GM19372 (cell line): ENCODE data around the gene CARD9.

Experiments
- ATAC-seq: cut with Tn5 transposase; IDR thresholded peaks from one replicate; pipeline ENCODE4 v1.9.1; 2021; ENCODE audit warnings: mild to moderate bottlenecking, low read depth, moderate library complexity; ENCODE audit not compliant: unreplicated experiment

CARD9 gene

DNA sequence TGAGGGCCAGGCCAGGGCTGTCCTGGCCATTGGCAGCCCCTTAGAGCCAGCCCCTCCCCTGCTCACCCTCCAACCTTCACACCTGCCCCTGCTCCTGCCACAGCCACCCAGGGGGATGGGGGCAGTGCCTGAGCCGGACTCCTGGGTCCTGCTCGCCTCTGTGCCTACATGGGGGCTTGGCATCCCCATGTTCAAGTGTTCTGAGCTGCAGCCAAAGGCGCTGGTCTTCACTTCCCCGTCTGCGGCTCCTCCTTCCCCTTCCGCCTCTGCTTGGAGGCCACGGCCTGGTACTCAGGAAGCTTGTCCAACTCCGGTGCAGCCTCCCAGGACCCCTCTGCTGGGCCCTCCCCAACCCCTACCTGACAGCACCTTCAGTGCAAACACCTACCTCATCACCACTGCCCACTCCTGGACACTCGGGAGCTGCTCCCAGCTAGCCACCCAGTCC is 7.7 kb downstream of the CARD9 start:
- ATAC-seq = no peak

DNA sequence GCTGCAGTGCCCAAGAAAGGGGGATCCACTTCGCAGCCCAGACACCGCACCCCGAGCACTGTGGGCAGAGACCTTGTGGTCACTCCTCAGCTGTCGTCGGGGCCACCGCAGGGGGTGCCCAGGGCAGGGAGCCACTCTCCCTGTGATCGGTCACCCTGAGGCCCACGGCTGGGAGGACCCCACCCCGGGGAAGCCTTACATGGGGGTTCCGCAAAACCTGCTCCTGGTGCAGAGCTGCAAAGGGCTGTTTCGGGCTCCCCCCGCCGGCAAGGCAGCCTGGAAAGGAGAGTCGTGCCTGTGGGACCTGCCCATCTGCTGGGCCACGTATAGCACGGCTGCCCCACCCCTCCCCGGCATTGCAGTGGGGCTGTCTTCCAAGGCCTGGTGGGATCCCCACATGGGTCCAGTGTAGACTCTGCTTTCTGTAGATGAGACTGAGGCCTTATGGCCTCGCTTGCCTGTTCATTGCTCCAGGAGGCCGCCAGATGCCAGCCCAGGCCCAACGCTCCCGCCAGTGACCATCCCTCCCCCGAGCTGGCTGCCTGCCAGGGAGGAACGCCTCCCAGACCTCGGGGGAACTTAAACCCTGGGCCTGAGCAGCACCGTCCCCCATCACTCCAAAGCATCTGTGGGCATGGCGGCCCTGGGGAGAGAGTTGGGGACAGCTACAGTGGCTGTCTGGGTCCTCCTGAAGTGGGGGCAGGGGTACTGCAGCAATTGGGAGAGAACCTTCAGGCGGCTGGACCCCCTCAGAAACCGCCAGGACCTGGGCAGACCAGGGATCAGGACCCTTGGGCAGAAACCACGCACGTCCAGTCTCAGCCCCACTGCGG is 8.3 kb downstream of the CARD9 start:
- no peak for ATAC-seq

DNA sequence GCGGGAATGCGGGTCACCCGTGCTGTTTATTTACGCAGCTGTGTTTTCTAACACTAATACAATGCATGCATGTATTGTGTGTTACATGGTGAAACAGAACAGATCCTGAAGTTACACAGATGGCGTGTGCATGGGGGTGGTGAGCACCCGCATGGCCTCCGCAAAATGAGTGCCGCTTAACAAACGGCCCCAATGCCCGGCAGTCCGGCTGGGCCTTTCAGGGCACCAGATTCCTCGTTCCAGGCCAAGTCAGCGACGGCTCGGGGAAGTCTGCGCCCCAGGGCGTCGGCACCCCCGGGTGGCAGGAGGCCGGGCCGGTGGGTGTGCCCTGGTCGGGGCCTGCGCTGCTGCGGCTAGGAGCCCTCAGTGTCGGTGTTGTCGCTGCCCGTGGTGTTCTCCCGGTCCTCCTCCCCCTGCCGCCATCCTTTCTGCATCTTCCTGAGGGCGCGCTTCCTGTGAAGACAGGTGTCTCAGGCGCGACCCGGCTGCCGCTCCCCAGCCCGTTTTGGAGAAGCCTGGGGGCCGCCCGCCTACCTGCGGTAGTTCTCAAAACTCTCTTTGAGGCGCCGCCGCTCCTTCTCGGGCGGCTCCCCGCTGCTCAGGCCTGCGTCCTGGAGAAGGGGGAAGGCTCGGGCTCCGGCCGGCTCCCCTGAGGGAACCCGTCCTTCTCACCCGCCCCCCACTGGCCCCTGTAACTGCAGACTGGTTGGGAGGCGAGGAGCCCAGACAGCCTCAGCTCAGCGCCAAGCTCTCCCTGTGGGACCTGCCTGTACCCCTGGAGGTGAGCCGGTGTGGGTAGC is 9.3 kb downstream of the CARD9 start:
- ATAC-seq = peak; percentile 5

DNA sequence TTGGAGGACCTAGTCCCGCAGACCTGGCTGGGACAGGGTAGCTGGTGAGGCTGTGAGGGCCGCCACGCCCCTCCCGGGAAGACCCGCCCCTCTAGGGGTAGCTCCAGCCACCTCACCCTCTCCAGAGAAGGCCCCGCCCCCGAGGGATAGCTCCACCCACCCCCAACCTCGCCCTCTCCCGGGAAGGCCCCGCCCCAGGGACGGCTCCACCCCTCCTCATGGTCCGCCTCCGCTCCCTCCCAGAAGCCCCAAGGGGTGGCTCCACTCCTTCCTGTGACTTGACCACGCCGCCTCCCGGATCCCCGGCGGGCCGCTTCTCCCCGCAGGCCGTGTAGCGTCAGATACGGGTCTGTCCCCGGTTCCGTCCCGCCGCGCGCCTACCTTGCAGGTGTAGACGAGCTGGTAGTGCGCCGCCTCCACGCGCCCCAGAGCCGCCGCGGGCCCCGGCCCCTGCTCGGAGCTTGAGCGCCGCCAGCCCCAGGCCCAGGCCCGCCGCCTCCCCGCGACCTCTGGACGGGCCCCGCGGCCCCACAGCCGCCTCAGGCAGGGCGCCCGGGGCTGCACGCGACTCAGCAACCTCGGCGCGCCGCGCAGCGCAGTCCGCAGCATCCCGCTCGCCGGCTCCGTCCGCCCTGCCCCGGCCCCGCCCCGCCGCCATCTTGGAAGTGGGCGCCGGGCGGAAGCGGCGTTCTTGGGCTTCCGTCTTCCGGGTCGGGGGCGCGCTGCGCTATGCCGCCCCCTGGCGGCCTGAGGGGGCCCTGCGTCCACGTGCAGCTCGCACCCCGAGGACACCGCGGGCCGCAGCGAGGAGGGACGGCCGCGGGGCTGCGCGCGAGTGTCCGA is 10.1 kb downstream of the CARD9 start, which contains the start of gene DNLZ:
Gene DNLZ, minus strand, starts transcription at position 639 of the 843 bp plus-strand sequence. Its CDS starts 30 bp downstream, at position 609.
- peak; percentile 77 for ATAC-seq

DNA sequence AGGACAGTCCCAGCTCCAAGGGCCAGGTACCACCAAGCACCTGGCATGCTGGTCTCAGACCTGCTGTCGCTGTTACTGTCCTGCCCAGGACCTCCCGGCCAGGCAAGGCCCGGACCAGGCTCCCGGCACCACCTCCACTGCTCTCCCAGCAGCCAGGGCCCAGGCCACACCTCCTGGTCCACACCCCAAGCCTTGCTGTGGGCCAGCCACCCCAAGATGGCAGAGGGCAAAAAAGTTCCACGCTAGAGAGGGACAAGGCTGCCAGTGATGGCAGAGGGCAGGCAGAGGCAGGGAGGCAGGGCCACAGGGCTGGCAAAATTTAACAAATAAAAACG is 11.1 kb downstream of the CARD9 start:
- ATAC-seq = no peak

DNA sequence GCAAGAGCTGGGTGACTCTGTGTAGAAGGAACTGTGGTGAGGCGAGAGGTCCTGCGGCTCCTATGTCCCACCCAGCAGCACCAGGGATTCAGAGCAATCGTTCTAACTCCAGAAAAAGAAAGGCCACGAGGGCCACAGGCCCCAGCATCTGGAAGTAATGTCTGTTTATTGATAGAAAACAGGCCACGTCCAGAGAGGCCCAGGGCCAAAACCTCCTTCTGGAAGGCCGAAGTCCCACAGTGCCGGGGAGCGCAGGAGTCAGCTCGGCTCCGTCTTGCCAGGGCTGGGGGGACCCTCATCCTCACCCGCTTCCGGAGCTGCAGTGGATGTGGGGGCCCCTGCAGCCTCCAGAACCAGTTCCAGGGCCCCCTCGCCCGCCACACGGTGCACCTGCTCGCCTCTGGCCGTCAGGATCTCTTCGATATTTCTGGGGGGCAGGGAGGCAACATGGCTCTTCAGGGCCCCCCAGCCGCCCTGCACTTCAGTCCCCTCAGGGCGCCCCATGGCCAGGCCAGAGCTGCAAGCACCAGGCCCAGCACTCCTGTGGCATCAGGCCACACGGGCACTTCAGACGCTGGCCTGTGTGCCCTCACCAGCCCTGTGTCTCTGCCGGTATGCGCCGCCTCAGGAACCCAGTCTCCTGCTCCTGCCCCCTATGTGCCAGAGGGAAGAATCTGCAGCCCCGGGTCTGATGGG is 11.6 kb downstream of the CARD9 start:
- ATAC-seq = no peak

DNA sequence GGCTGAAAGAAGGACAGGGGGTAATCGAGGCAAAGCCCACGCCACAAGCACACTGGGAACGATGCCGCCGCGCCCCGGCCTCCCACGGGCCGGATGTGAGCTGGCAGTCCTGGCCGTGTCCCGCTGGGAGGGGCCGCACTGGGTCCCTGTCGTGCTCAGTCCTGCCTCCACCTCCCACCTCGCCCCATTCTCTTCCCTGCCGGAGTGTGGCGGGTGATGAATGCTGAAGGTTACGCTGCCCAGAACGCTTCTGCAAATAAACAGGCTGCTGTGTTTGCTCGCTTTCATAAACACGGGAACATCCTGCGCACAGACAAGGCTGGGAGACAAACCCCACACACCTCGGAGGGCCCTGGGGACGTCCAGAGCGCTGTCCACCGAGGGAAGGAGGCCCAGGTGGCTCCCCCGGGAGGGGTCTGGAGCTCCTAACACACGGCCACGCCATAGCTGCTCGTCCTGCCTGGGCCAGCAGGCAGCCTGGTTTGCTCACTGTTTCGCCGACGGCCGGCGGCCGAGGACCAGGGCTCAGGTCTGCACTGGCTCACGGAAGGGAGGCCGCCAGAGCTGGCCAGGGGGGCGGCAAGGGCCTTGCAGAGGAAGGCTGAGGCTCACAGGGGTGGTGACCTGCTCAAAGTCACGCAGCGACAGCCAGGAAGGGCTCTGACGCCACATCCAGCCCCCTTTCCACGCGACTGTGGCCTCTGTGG is 12.3 kb downstream of the CARD9 start:
- no peak for ATAC-seq

DNA sequence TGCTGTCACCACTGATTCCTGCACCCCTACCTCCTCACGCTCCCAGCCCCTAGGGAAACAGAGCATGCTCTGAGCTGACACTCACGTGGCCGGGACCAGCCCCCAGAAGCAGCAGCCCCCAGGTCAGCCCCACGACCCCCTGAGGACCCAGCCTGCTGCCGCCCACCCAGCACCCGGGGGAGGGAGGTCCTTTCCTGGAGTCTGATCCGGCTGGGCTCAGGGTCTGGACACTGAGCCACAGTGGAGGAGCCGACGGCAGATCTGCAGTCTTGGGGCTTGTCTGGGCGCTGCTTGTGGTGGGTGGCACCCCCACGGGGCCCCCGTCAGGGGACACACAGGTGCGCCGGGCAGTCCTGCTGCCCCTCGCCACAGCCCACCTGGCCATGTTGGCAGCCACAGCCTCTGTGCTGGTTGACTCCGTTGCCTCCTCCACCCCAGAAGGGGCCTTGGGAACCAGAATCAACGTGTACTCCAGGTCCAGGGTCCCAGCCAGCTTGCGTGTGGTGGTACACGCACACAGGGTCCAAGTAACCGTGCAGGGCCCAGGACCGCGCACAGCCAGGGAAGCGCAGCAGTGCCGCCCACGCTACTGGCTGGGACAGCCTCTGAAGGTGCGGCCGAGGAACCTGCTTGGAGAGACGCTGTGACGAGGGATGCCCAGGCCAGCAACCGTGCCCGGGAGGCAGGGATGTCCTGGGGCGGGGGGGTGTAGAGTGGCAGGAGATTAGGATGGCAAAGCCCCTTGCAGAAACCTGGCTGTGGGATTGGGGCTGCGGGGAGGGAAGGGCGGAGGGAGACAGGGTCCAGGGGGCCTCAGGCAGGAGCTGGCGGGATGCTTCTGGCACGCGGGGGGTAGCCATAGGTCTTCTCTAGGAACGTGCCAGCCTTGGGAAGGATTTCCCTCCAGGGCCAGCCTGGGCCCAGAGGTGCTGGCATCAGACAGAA is 13.4 kb downstream of the CARD9 start:
- no peak for ATAC-seq

DNA sequence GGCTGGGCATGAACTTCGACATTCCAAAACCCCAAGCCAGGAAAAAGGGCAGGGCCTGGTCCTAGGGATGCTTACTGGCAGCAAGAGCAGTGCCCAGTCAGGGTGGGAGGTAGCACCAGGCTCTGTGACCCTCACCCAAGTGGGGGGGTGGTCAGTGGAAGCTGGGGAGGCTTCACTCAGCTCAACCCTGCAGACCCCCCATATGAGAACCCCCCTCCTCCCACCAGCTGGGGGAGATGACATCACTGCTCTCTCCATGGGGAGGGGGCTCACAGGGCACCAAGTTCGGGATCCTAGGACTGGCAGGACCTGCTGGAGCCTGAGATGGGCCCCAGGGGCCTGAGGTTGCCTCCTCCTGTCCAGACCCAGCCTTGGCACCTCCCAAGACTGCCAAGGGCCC is 14.6 kb downstream of the CARD9 start:
- ATAC-seq = no peak

DNA sequence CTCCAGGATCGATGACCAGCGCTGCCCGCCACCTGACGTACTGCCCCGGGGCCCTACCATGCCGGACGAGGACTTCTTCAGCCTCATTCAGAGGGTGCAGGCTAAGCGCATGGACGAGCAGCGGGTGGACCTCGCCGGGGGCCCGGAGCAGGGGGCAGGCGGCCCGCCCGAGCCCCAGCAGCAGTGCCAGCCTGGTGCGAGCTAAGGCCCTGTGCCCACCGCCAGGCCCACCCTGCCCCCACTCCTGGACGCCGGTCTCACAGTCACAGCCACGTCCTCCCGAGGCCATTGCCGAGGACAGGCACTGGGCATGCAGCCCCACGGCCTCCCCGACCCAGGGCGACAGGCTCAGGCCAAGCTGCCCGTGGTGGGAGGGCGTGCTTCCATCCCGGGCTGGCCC is 15.5 kb downstream of the CARD9 start:
- no peak for ATAC-seq

DNA sequence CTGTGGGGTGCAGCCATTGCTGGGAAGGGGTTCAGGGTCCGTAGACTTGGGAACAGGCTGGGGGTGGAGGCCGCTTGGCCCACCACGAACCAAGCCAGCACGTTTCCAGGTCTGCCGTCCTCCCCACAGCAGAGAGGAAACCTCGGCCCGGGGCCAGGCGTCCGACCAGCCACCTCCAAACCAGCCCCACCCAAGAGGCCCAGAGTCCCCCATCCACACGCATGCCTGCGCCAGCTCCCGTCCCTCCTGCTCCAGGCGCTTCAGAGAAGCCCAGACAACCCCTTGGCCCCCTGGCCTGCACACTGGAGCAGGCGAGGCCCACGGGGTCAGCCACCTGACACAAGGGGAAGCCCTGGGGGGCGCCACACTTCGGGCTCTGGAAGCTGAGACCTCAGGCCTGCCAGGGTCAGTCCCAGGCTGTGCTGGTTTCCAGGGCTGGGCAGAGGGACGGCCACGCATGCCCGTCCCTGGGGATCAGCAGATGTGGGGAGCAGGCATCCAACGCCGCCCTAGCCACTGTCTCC is 16.2 kb downstream of the CARD9 start:
- ATAC-seq = no peak

DNA sequence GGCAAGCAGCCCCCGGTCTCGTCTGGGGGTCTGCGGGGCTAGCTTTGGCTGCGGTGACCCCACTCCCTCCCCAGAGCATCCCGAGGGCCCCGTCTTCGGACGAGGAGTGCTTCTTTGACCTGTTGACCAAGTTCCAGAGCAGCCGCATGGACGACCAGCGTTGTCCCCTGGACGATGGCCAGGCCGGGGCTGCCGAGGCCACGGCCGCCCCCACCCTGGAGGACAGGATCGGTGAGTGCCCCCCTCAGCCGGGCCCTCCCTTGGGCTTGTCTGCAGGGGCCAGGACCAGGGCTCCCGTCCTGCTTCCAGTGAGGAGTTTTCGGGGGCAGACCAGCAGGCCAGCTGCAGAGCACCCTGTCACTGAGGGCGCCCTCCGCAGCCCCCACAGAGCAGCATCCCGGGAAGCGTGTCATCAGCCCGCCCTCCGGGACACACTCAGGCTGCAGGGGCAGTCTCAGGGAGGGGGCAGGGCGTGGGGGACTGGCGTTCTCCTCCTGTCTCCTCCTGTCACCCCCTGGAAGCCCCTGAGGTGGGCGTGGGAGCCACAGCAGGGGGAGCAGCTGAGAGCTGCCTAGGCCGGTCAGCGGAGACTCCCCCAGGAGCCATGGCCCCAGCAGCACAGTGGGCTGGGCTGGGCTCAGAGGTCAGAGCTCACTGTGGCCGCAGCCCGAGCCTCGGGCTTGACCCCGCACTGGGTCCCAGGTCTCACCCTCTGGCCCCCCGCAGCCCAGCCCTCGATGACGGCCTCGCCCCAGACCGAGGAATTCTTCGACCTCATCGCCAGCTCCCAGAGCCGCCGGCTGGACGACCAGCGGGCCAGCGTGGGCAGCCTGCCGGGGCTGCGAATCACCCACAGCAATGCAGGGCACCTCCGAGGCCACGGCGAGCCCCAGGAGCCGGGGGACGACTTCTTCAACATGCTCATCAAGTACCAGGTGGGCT is 17.6 kb downstream of the CARD9 start:
- ATAC-seq = no peak

DNA sequence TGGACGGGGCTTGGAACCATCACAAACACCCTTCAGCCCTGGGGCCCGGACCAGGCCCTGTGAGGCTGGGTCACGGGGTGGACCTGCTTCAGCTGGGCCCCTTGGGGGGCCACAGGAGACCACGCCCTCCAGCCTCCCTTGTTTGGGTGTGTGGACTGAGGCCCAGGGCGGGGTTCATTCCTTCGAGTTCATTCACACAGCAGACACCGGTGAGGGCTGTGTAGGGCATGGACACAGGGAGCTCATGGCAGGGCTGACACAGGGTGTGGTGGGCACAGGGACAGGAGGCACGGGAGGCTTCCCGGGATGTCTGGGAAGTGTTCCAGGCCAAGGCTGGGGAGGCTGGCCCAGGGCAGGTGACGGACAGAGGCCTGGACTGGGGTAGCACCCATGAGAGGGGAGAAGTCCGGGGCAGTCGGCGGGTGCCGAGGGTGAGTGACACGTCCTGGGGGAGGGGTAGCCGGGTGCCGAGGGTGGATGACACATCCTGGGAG is 18.8 kb downstream of the CARD9 start:
- no peak for ATAC-seq

DNA sequence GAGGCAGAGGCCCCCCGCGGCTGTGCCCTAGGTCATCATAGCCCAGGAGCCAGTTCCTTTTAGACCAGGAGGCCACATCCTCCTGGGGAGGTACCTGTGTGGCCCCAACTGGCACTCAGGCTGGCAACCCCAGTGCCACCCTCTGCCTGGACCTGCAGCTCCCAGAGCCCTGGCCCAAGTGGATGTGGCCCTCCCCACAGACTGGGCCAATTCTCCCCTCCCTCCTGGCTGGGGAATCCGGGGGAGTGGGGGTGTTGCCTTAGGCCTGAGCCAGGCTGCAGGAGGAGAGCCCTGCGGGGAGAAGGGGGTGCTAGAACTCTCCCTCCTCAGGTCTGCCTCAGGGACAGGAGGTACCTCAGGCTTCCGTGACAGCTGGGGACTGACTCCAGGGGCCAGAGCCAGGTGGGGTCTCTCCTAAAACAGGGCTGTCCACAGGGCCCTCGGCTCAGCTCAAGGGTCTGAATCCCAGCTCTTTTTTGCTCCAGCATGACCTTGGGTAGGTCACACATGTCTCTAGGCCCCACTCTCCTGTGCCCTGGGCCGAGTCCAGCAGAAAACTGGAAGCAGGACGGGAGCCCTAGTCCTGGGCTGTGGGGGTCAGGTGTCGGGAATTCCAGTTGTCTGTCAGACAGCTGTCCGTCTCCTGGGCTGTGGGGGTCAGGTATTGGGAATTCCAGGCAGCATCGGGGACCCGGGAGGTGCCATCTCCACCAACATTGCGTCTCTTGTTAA is 19.5 kb downstream of the CARD9 start:
- ATAC-seq = no peak

DNA sequence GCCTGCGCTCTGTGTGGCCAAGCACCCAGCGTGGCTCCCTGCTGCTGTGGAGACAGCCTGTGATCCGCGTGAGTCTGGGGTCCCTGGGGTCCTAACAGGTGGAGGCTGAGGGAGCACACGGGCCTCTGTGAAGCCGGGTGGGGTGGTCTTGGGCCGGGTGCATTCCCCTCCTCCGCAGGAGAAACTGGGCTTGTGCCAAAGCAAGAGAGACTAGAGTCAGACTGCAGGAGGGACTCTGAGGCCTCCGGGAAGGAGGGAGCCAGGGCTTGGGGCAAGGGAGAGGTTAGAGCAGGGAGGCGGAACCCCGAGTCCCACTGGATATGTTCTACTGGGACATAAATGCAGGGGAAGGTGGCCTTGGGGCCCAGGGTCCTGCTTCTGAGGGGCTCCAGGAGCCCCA is 20.4 kb downstream of the CARD9 start:
- ATAC-seq = no peak

DNA sequence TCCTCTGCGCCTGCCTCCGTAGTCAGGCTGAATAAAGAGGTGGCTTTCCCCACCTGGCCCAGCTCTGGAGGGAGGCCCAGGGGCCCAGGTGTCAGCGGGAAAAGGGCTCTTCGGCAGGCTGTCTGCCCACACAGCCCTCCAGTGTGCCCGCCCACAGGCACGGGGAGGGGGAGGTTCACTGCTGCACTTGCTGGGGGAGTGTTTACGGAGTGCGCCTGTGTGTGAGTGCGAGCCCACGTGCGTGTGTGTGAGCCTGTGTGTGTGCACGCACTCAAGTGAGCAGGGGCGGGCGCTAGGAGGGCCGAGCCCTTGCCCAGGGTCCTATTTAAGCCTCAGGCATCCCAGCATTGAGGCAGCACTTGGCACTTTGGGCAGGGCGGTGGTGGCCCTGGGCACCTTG is 20.8 kb downstream of the CARD9 start:
- ATAC-seq = no peak
